Trophoblast cell (in vitro differentiated cells and primary cell): ENCODE results near the gene LITAF.

Experiments used
- DNase-seq, 2 donors: peaks; one replicate each; pipeline ENCODE4 v3.0.0-alpha.2; 2016
- H2AFZ ChIP-seq: 2 replicates; pipeline ENCODE4 v1.6.1; 2013; ENCODE audit warnings: low read length, moderate library complexity, mild to moderate bottlenecking; ENCODE audit not compliant: insufficient read depth, poor library complexity
- H2AK5ac ChIP-seq: 2 replicates; pipeline ENCODE4 v1.6.1; 2013; ENCODE audit warnings: mild to moderate bottlenecking, low read length
- H2BK120ac ChIP-seq: 2 replicates; pipeline ENCODE4 v1.6.1; 2013; ENCODE audit warnings: low read length, mild to moderate bottlenecking, moderate library complexity; ENCODE audit not compliant: insufficient read depth, poor library complexity
- H2BK12ac ChIP-seq: 2 replicates; pipeline ENCODE4 v1.6.1; 2013; ENCODE audit warnings: mild to moderate bottlenecking, low read length, moderate library complexity
- H2BK5ac ChIP-seq: 2 replicates; pipeline ENCODE4 v1.6.1; 2013; ENCODE audit warnings: low read length, low read depth, moderate library complexity, mild to moderate bottlenecking; ENCODE audit not compliant: poor library complexity
- H3K14ac ChIP-seq: 2 replicates; pipeline ENCODE4 v1.6.1; 2013; ENCODE audit warnings: mild to moderate bottlenecking, low read length
- H3K18ac ChIP-seq: 2 replicates; pipeline ENCODE4 v1.6.1; 2013; ENCODE audit warnings: mild to moderate bottlenecking, low read length
- H3K23ac ChIP-seq: 2 replicates; pipeline ENCODE4 v1.6.1; 2013; ENCODE audit warnings: low read length
- H3K27ac ChIP-seq: 2 replicates; pipeline ENCODE4 v1.5.1; 2013; ENCODE audit warnings: low read depth, mild to moderate bottlenecking, inconsistent platforms, low read length, moderate library complexity
- H3K27me3 ChIP-seq: 2 replicates; pipeline ENCODE4 v1.6.1; 2013; ENCODE audit warnings: inconsistent platforms, mild to moderate bottlenecking, low read length, moderate library complexity; ENCODE audit not compliant: insufficient read depth
- H3K36me3 ChIP-seq, 2 experiments: 1 replicate in 1 of 2; 2 replicates in 1 of 2; pipeline ENCODE4 v1.6.1; 2013; ENCODE audit warnings: low read length in 2 of 2, mild to moderate bottlenecking in 2 of 2, moderate library complexity in 1 of 2; ENCODE audit not compliant: insufficient read depth in 2 of 2, control insufficient read depth in 1 of 2
- H3K4ac ChIP-seq: 2 replicates; pipeline ENCODE4 v1.6.1; 2013; ENCODE audit warnings: low read depth, mild to moderate bottlenecking, low read length, moderate library complexity
- H3K4me1 ChIP-seq, 2 experiments: 1 replicate in 1 of 2; 2 replicates in 1 of 2; pipeline ENCODE4 v1.6.1; 2013; ENCODE audit warnings: low read length in 2 of 2, mild to moderate bottlenecking in 2 of 2, moderate library complexity in 1 of 2; ENCODE audit not compliant: insufficient read depth in 2 of 2, control insufficient read depth in 1 of 2
- H3K4me2 ChIP-seq: 2 replicates; pipeline ENCODE4 v1.6.1; 2013; ENCODE audit warnings: inconsistent platforms, mild to moderate bottlenecking, low read length, moderate library complexity
- H3K4me3 ChIP-seq: 2 replicates; pipeline ENCODE4 v1.5.1; 2013; ENCODE audit warnings: mild to moderate bottlenecking, low read depth, low read length, inconsistent platforms
- H3K79me1 ChIP-seq: one replicate; pipeline ENCODE4 v1.6.1; 2013; ENCODE audit warnings: low read length
- H3K79me2 ChIP-seq: 2 replicates; pipeline ENCODE4 v1.6.1; 2013; ENCODE audit warnings: low read length, mild to moderate bottlenecking; ENCODE audit not compliant: control insufficient read depth, insufficient read depth, poor library complexity
- H3K9ac ChIP-seq: 2 replicates; pipeline ENCODE4 v1.6.1; 2013; ENCODE audit warnings: mild to moderate bottlenecking, low read length
- H3K9me3 ChIP-seq: 2 replicates; pipeline ENCODE4 v1.6.1; 2013; ENCODE audit warnings: low read depth, mild to moderate bottlenecking, control low read depth, inconsistent platforms, low read length; ENCODE audit not compliant: insufficient read depth
- H4K12ac ChIP-seq: 2 replicates; pipeline ENCODE4 v1.6.1; 2013; ENCODE audit warnings: low read depth, mild to moderate bottlenecking, low read length, moderate library complexity
- H4K8ac ChIP-seq: 2 replicates; pipeline ENCODE4 v1.6.1; 2013; ENCODE audit warnings: low read depth, mild to moderate bottlenecking, low read length, moderate library complexity
- H4K91ac ChIP-seq: one replicate; pipeline ENCODE4 v1.6.1; 2013; ENCODE audit warnings: low read depth, mild to moderate bottlenecking, low read length, moderate library complexity
- WGBS: extraction: QIAGEN DNeasy Blood & Tissue Kit; methylation state at CpG from one replicate; pipeline ENCODE4 v1.1.7; 2013; ENCODE audit warnings: missing lambda C conversion rate; ENCODE audit not compliant: insufficient read length, insufficient coverage; ENCODE audit errors: extremely low coverage; 5-methylcytosine and 5-hydroxymethylcytosine counted together

The LITAF gene

DNA sequence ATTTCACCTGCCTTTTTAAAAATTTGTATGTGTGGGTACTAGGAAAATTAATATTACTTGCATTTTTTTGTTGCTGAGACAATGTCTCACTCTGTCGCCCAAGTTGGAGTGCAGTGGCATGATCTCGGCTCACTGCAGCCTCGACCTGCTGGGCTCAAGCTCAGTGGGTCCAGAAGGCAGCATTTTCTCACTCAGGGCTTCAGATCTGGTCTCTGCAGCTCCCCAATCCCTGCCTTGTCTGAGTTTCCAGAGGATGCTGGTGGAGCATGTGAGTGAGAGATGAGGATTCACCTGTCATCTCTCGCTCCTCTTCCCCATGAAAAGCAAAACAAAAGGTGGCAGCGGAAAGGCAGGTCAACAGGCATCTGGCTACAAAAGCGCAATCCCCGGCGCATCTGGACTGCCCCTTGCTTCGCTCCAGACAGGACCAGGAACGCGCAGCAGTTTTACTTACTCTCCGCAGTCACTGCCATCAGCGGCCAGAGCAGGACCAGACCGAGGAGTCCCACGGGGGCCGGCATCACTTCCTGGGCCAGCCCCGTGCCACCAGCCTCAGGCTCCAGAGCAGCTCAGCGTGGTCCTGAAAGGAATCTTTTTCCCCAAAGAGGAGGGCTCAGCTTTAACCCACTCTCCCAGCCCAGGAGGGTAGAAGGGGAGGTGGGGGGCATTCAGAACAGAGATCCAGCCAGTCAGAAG lies 59.9 kb downstream of the LITAF start:
- H3K23ac ChIP-seq, result no peak overlapping the region
- no peak overlapping the region for H3K14ac ChIP-seq
- H3K36me3 ChIP-seq, result no peaks in the 10 kb centered on the region
- no peak overlapping the region for H3K4ac ChIP-seq
- no peak overlapping the region for H4K8ac ChIP-seq
- no peak overlapping the region for H3K4me2 ChIP-seq
- no peak for DNase-seq
- H2AK5ac ChIP-seq, result no peak overlapping the region
- no peaks in the 10 kb centered on the region for H3K79me2 ChIP-seq
- H4K12ac ChIP-seq, result no peak overlapping the region
- no peak overlapping the region for H2AFZ ChIP-seq
- no peak overlapping the region for H3K4me3 ChIP-seq
- no peak overlapping the region for H4K91ac ChIP-seq
- no peak overlapping the region for H2BK5ac ChIP-seq
- no peak overlapping the region for H3K9ac ChIP-seq
- no peaks in the 10 kb centered on the region for H3K4me1 ChIP-seq
- H3K27me3 ChIP-seq, result no peaks in the 10 kb centered on the region
- no peaks in the 10 kb centered on the region for H3K9me3 ChIP-seq
- no peak overlapping the region for H2BK120ac ChIP-seq
- WGBS, result no CpG with 5 or more reads among the region's 18 CpGs
- H2BK12ac ChIP-seq, result no peak overlapping the region
- H3K18ac ChIP-seq, result no peak overlapping the region
- H3K79me1 ChIP-seq, result no peaks in the 10 kb centered on the region
- no peak overlapping the region for H3K27ac ChIP-seq

- no peak overlapping the region for H4K8ac ChIP-seq
- H3K4me2 ChIP-seq, result no peak overlapping the region
- H2BK120ac ChIP-seq, result no peak overlapping the region
- H3K79me1 ChIP-seq, result no peaks in the 10 kb centered on the region
- no peaks in the 10 kb centered on the region for H3K36me3 ChIP-seq
- no peak overlapping the region for H2AFZ ChIP-seq
- DNase-seq, result no peak
- H2BK5ac ChIP-seq, result no peak overlapping the region
- no peak overlapping the region for H3K4me3 ChIP-seq
- no peak overlapping the region for H3K27ac ChIP-seq
- no peak overlapping the region for H3K4ac ChIP-seq
- no peak overlapping the region for H3K14ac ChIP-seq
- H4K12ac ChIP-seq, result no peak overlapping the region
- no peak overlapping the region for H2BK12ac ChIP-seq
- no peak overlapping the region for H4K91ac ChIP-seq
- H3K79me2 ChIP-seq, result no peaks in the 10 kb centered on the region
- H2AK5ac ChIP-seq, result no peak overlapping the region
- WGBS, result 100% methylated on average over 3 of the region's 6 CpGs
- H3K23ac ChIP-seq, result no peak overlapping the region
- H3K9me3 ChIP-seq, result no peaks in the 10 kb centered on the region
- no peak overlapping the region for H3K18ac ChIP-seq
- no peaks in the 10 kb centered on the region for H3K27me3 ChIP-seq
- H3K4me1 ChIP-seq, result no peaks in the 10 kb centered on the region
- H3K9ac ChIP-seq, result no peak overlapping the region
Observed at GRCh38 chr16:11524098-11524760, 62.5 kb downstream of the LITAF start.

DNA sequence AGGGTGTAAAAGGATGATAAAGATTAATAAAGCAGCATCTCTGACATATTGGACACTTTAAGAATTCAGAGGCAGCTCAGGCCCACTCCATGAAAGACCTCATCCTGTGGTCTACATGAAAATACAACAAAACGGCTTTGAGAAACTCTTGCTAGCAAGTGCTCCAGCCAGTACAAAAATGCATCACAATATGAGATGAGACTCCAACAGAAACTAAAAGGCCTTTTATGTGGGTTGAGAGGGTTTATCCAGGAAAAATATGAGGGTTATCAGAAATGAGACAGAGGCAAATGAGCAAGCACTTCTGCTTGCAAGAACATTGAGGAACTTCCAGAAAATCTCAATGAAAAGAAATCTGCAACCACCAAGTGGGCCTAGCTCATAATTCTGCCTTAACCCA lies 65.7 kb downstream of the LITAF start:
- no peaks in the 10 kb centered on the region for H3K36me3 ChIP-seq

GRCh38 chr16:11520442-11520841 lies 66.3 kb downstream of the LITAF start:
- Histone ChIP-seq H4K12ac (no peak overlapping the region), H3K18ac (no peak overlapping the region), H3K79me2 (no peaks in the 10 kb centered on the region), H4K91ac (no peak overlapping the region), H3K9ac (no peak overlapping the region), H3K23ac (no peak overlapping the region), H3K4me1 (no peaks in the 10 kb centered on the region), H2BK120ac (no peak overlapping the region), H3K79me1 (no peaks in the 10 kb centered on the region), H3K27me3 (no peaks in the 10 kb centered on the region), H3K4me2 (no peak overlapping the region), H3K14ac (no peak overlapping the region), H3K4me3 (no peak overlapping the region), H3K4ac (no peak overlapping the region), H2BK5ac (no peak overlapping the region), H3K9me3 (no peaks in the 10 kb centered on the region), H3K27ac (no peak overlapping the region), H4K8ac (no peak overlapping the region), H3K36me3 (no peaks in the 10 kb centered on the region), H2AK5ac (no peak overlapping the region), H2AFZ (no peak overlapping the region), H2BK12ac (no peak overlapping the region)
- no peak for DNase-seq
- no CpG with 5 or more reads among the region's 10 CpGs for WGBS

More for the DNA sequence above, 65.7 kb downstream of the LITAF start:
- H2AK5ac ChIP-seq, result no peak overlapping the region
- no peak overlapping the region for H3K23ac ChIP-seq
- no peak overlapping the region for H3K4ac ChIP-seq
- H2BK5ac ChIP-seq, result no peak overlapping the region
- no peak overlapping the region for H4K91ac ChIP-seq
- H3K14ac ChIP-seq, result no peak overlapping the region
- H2AFZ ChIP-seq, result no peak overlapping the region
- no peak overlapping the region for H4K8ac ChIP-seq
- DNase-seq, result no peak
- H3K4me1 ChIP-seq, result no peaks in the 10 kb centered on the region
- H3K9ac ChIP-seq, result no peak overlapping the region
- H3K27ac ChIP-seq, result no peak overlapping the region
- no peak overlapping the region for H3K18ac ChIP-seq
- H3K79me1 ChIP-seq, result no peaks in the 10 kb centered on the region
- no peaks in the 10 kb centered on the region for H3K79me2 ChIP-seq
- no CpG with 5 or more reads among the region's 1 CpG for WGBS
- H3K27me3 ChIP-seq, result no peaks in the 10 kb centered on the region
- no peak overlapping the region for H2BK12ac ChIP-seq
- no peak overlapping the region for H4K12ac ChIP-seq
- H3K4me3 ChIP-seq, result no peak overlapping the region
- no peak overlapping the region for H2BK120ac ChIP-seq
- H3K9me3 ChIP-seq, result no peaks in the 10 kb centered on the region
- H3K4me2 ChIP-seq, result no peak overlapping the region
